K562 (cell line): ENCODE results near the gene GON7. TPM values are rescaled to one million over a fixed set of nuclear protein-coding genes. Genes with fewer than 3 reads are reported as not detected.

ENCODE experiments used
- ATAC-seq: fragments of 200-7000 bp; cut with Tn5 transposase; 3 replicates; pipeline ENCODE4 v1.9.1; 2020; ENCODE audit warnings: moderate library complexity
- BruUV-seq: library from RNA; stranded (reverse); fragments of 400-500 nt; replicated peaks from 2 replicates; lab custom pipeline; 2021; lab: Mats Ljungman, UMichigan
- CTCF ChIA-PET: fragments of 300-600 bp; formaldehyde crosslinking; extraction: SDS; loops from one replicate; lab custom pipeline; 2021; ENCODE audit warnings: low intra/inter-chr PET ratio; lab: Yijun Ruan, JAX
- POLR2A ChIA-PET: fragments of 300-600, 350-650 bp; sonication (Branson Sonifier 250); formaldehyde crosslinking; extraction: SDS; loops from one replicate; lab custom pipeline; 2021; ENCODE audit warnings: antibody characterized with exemption, inconsistent platforms; lab: Yijun Ruan, JAX
- DNase-seq, 4 experiments: peaks; one replicate each; pipeline versions ENCODE4 v3.0.0 to v3.0.0-alpha.2; 2011 to 2018; ENCODE audit warnings: low spot score in 3 of 4, mixed read lengths in 3 of 4; ENCODE audit errors: extremely low read depth in 1 of 4
- FAIRE-seq: peaks from 2 replicates; lab custom pipeline; 2011; peaks lifted over from hg19 to GRCh38; lab: Jason Lieb, UNC
- H2AFZ ChIP-seq: 2 replicates; pipeline ENCODE4 v1.6.0; 2011; ENCODE audit warnings: low read depth, low read length, control low read depth, inconsistent platforms
- H3K27ac ChIP-seq: fragments of 200-600 bp; 3 replicates; pipeline ENCODE4 v1.8.0; 2011; ENCODE audit warnings: low read depth, mild to moderate bottlenecking, control low read depth, inconsistent platforms, low read length, moderate library complexity, mixed read lengths; ENCODE audit errors: extremely low read depth
- H3K27me3 ChIP-seq, 2 experiments: fragments of 300-600 bp in 1 of 2; 2 replicates in 1 of 2; 3 replicates in 1 of 2; pipeline versions ENCODE4 v1.6.0 to v1.8.0; 2011; ENCODE audit warnings: inconsistent platforms in 2 of 2, low read length in 2 of 2, mild to moderate bottlenecking in 1 of 2, mixed read lengths in 1 of 2, moderate library complexity in 1 of 2; ENCODE audit not compliant: control insufficient read depth in 2 of 2, insufficient read depth in 2 of 2
- H3K36me3 ChIP-seq: fragments of 300-600 bp; 3 replicates; pipeline ENCODE4 v1.8.0; 2011; ENCODE audit warnings: mild to moderate bottlenecking, low read length, inconsistent platforms; ENCODE audit not compliant: control insufficient read depth, insufficient read depth
- H3K4me1 ChIP-seq, 2 experiments: fragments of 200-600 bp in 1 of 2; replicated peaks in 1 of 2; 2 replicates in 1 of 2; 3 replicates in 1 of 2; pipeline versions ENCODE4 v1.5.1 to v1.8.0; 2011; ENCODE audit warnings: inconsistent platforms in 2 of 2, low read length in 2 of 2, mild to moderate bottlenecking in 1 of 2, mixed read lengths in 1 of 2, moderate library complexity in 1 of 2; ENCODE audit not compliant: control insufficient read depth in 2 of 2, insufficient read depth in 2 of 2
- H3K4me2 ChIP-seq: 2 replicates; pipeline ENCODE4 v1.6.1; 2011; ENCODE audit warnings: low read length, control low read depth, inconsistent platforms, mixed read lengths; ENCODE audit not compliant: insufficient read depth
- H3K4me3 ChIP-seq: fragments of 200-600 bp; sonication (generic), shearing (Covaris generic); 2 replicates; pipeline ENCODE4 v1.5.1; 2016; ENCODE audit warnings: control low read depth, inconsistent platforms
- H3K79me2 ChIP-seq: fragments of 200-600 bp; 3 replicates; pipeline ENCODE4 v1.8.0; 2011; ENCODE audit warnings: low read length, inconsistent platforms; ENCODE audit not compliant: control insufficient read depth, insufficient read depth
- H3K9ac ChIP-seq, 2 experiments: 2 replicates each; pipeline versions ENCODE4 v1.6.0 to v1.6.1; 2011; ENCODE audit warnings: low read depth in 2 of 2, low read length in 2 of 2, control low read depth in 1 of 2, inconsistent platforms in 1 of 2, mild to moderate bottlenecking in 1 of 2, mixed read lengths in 1 of 2; ENCODE audit not compliant: insufficient read depth in 1 of 2
- H3K9me1 ChIP-seq: one replicate; pipeline ENCODE4 v1.6.0; 2011; ENCODE audit warnings: inconsistent platforms, mild to moderate bottlenecking, low read length, moderate library complexity; ENCODE audit not compliant: control insufficient read depth, insufficient read depth
- H3K9me3 ChIP-seq: replicated peaks from 2 replicates; pipeline ENCODE4 v1.5.1; 2011; ENCODE audit warnings: low read depth, low read length, inconsistent platforms; ENCODE audit not compliant: control insufficient read depth, insufficient read depth
- H4K20me1 ChIP-seq: replicated peaks from 2 replicates; pipeline ENCODE4 v1.6.1; 2011; ENCODE audit warnings: low read length, inconsistent platforms, mixed read lengths; ENCODE audit not compliant: control insufficient read depth, insufficient read depth
- CBFA2T3 ChIP-seq: fragments of 450-650 bp; IDR thresholded peaks from 2 replicates; pipeline ENCODE4 v1.6.1; 2017
- CHD2 ChIP-seq: IDR thresholded peaks from 2 replicates; pipeline ENCODE4 v1.6.1; 2011; ENCODE audit warnings: low read depth, low read length
- CTBP1 ChIP-seq: fragments of 450-650 bp; IDR thresholded peaks from 2 replicates; pipeline ENCODE4 v1.6.1; 2016; ENCODE audit warnings: borderline replicate concordance
- DPF2 ChIP-seq: fragments of 450-650 bp; IDR thresholded peaks from 2 replicates; pipeline ENCODE4 v1.6.1; 2016
- FOXK2 ChIP-seq, 2 experiments: fragments of 450-650 bp; IDR thresholded peaks in 1 of 2; conservative IDR thresholded peaks in 1 of 2; 2 replicates each; pipeline ENCODE4 v1.6.1; 2016; ENCODE audit warnings: low read depth in 2 of 2, mild to moderate bottlenecking in 1 of 2
- GTF2F1 ChIP-seq: IDR thresholded peaks from 2 replicates; pipeline ENCODE4 v1.6.1; 2011; ENCODE audit warnings: low read depth, low read length, improper control_type of control experiment
- L3MBTL2 ChIP-seq: fragments of 450-650 bp; IDR thresholded peaks from 2 replicates; pipeline ENCODE4 v1.6.1; 2016; ENCODE audit warnings: mild to moderate bottlenecking, moderate library complexity
- MAFF ChIP-seq: IDR thresholded peaks from 2 replicates; pipeline ENCODE4 v1.6.1; 2012; ENCODE audit warnings: low read length, improper control_type of control experiment
- MYC ChIP-seq, 2 experiments: fragments of 250-450 bp in 1 of 2; sonication (Bioruptor Pico) in 1 of 2; IDR thresholded peaks; 2 replicates each; pipeline versions ENCODE4 v1.5.1 to v1.6.1; 2012 to 2021; ENCODE audit warnings: low read depth in 2 of 2, borderline replicate concordance in 1 of 2, improper control_type of control experiment in 1 of 2, low read length in 1 of 2, mild to moderate bottlenecking in 1 of 2, moderate library complexity in 1 of 2
- SNIP1 ChIP-seq: fragments of 450-650 bp; IDR thresholded peaks from 2 replicates; pipeline ENCODE4 v1.7.1; 2017; ENCODE audit warnings: low read depth, mild to moderate bottlenecking
- SREBF2 ChIP-seq: sonication (generic); formaldehyde crosslinking; IDR thresholded peaks from 2 replicates; pipeline ENCODE4 v1.4.0; 2020; ENCODE audit warnings: mild to moderate bottlenecking, missing genetic modification reagents
- SRSF9 ChIP-seq: fragments of 200-400 bp; formaldehyde crosslinking; IDR thresholded peaks from 2 replicates; pipeline ENCODE4 v1.6.1; 2017; ENCODE audit warnings: low read depth, low read length, borderline replicate concordance
- TBP ChIP-seq: optimal IDR thresholded peaks from 2 replicates; pipeline ENCODE3; 2011; ENCODE audit warnings: low read depth, low read length, improper control_type of control experiment
- ZNF263 ChIP-seq: sonication (generic); formaldehyde crosslinking; IDR thresholded peaks from 2 replicates; pipeline ENCODE4 v1.8.0; 2022; ENCODE audit warnings: mild to moderate bottlenecking, missing genetic modification reagents, borderline replicate concordance
- ZSCAN32 ChIP-seq: fragments of 450-650 bp; formaldehyde crosslinking; IDR thresholded peaks from 2 replicates; pipeline ENCODE4 v1.4.0; 2020; ENCODE audit warnings: mild to moderate bottlenecking, moderate library complexity
- WGBS: fragments of 100-300 bp; shearing (Covaris generic); methylation state at CpG from one replicate; pipeline ENCODE4 v1.1.6; 2016; ENCODE audit warnings: low coverage, mixed read lengths; ENCODE audit not compliant: insufficient coverage; ENCODE audit errors: missing lambda C conversion rate; 5-methylcytosine and 5-hydroxymethylcytosine counted together
- in situ Hi-C: fragments of 300-500 bp; cut with MboI; formaldehyde crosslinking; loops from 4 replicates; pipeline ENCODE4 v1.15.0; 2018; ENCODE audit warnings: inconsistent platforms, mixed read lengths
- intact Hi-C: fragments of 100-400 bp; cut with micrococcal nuclease; formaldehyde crosslinking; loops from 2 replicates; pipeline ENCODE4 v1.14.2; 2022
- polyA plus RNA-seq, 8 experiments: library from polyadenylated mRNA; depleted of rRNA in 4 of 8; stranded (reverse) in 5 of 8; unstranded in 3 of 8; fragments of >200 nt; fragmentation: Nextera tagmentation in 2 of 8; fragmentation: Illumina TruSeq in 1 of 8; extraction: Ambion mirVana in 2 of 8; extraction: Trizol in 1 of 8; gene quantifications; 2 replicates each; pipeline versions ENCODE4 v1.2.1 to v1.2.3, GENCODE V29; 2011 to 2014; ENCODE audit warnings: inconsistent platforms in 1 of 8, missing spikeins in 1 of 8
- total RNA-seq, 7 experiments: library from RNA; depleted of rRNA in 6 of 7; stranded (reverse); fragments of >200 nt in 6 of 7; fragmentation: Illumina TruSeq in 2 of 7; extraction: Trizol in 2 of 7; gene quantifications; 2 replicates each; pipeline versions ENCODE4 v1.2.1 to v1.2.3, GENCODE V29; 2011 to 2021; ENCODE audit warnings: low replicate concordance in 1 of 7
- TF ChIP-seq, protein P1 (sequence below): sonication (generic); formaldehyde crosslinking; IDR thresholded peaks from 2 replicates; pipeline ENCODE4 v1.8.1; 2022; ENCODE audit warnings: missing genetic modification reagents
- TF ChIP-seq, protein P2 (sequence below): sonication (generic); formaldehyde crosslinking; IDR thresholded peaks from 2 replicates; pipeline ENCODE4 v1.8.0; 2022; ENCODE audit warnings: missing genetic modification reagents, mild to moderate bottlenecking, moderate library complexity, borderline replicate concordance
- TF ChIP-seq, protein P3 (sequence below): sonication (generic); formaldehyde crosslinking; IDR thresholded peaks from 2 replicates; pipeline ENCODE4 v1.5.0; 2020; ENCODE audit warnings: missing genetic modification reagents
- TF ChIP-seq, protein P4 (sequence below): fragments of 450-650 bp; IDR thresholded peaks from 2 replicates; pipeline ENCODE4 v1.6.1; 2016

Gene GON7
- total and polyA plus RNA-seq, 9 of the 15 experiments (the other 6 are each of a cell fraction or from before 2014, with no cell fraction given), result 13.7 to 34.0 (median 23.9) TPM

DNA sequence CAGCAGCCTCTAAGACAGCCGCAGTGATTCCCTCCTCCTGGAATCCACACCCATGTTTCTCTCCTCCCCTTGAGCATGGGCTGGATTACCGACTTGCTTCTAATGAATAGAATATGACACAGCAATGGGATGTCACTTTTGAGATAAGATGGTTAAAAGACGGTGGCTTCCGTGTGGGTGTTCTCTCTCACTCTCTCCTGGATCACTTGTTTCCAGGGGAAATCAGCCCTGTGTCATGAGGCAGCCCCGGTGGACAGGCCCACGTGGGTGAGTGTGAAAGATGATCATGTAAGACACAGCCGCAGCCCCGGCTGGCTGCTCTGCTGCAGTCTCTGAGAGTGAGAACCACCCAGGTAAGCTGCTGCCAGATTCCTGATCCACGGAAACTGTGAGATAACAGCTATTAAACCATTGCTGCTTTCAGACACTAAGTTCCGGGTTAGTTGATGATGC, 32.9 kb downstream of the GON7 start:
- peak overlapping the region; percentile 31; the same call in 1 of the 2 replicates for H3K4me2 ChIP-seq
- FAIRE-seq (peak; percentile 84), DNase-seq (peak; percentile 16 to 75 (median 34)), ATAC-seq (peak; percentile 89)
- peak overlapping the region; percentile 74 for H2AFZ ChIP-seq
- no peaks in the 10 kb centered on the region for H3K79me2 ChIP-seq
- no peak overlapping the region for H3K27ac ChIP-seq
- ChIA-PET POLR2A (no interaction called here), CTCF (no interaction called here)
- no peaks in the 10 kb centered on the region for H3K9me1 ChIP-seq
- H3K4me3 ChIP-seq, result no peak overlapping the region
- BruUV-seq, result no TSS peak
- intact Hi-C loops, result no loop called here
- no peaks in the 10 kb centered on the region for H3K27me3 ChIP-seq
- peaks cover 0 to 3% of the 10 kb centered on the region in 2 experiments; a peak in 3 of 5 replicates for H3K4me1 ChIP-seq
- no peaks in the 10 kb centered on the region for H4K20me1 ChIP-seq
- 0% methylated on average over 8 of the region's 10 CpGs for WGBS
- H3K9me3 ChIP-seq, result no peaks in the 10 kb centered on the region
- H3K9ac ChIP-seq, result no peak overlapping the region
- in situ Hi-C loops, result no loop called here
- H3K36me3 ChIP-seq, result no peaks in the 10 kb centered on the region
- TF ChIP-seq ZSCAN32 (CRISPR knock-in tag), result no peak
- no peak for TF ChIP-seq SRSF9
- TF ChIP-seq, protein P1, sequence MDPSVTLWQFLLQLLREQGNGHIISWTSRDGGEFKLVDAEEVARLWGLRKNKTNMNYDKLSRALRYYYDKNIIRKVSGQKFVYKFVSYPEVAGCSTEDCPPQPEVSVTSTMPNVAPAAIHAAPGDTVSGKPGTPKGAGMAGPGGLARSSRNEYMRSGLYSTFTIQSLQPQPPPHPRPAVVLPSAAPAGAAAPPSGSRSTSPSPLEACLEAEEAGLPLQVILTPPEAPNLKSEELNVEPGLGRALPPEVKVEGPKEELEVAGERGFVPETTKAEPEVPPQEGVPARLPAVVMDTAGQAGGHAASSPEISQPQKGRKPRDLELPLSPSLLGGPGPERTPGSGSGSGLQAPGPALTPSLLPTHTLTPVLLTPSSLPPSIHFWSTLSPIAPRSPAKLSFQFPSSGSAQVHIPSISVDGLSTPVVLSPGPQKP (CRISPR knock-in tag), result no peak
- TF ChIP-seq CTBP1, result peak; percentile 59; the same call in 1 of the 2 replicates
- peak; percentile 34; the same call in 1 of the 2 replicates for TF ChIP-seq L3MBTL2
- TF ChIP-seq TBP, result no peak
- no peak for TF ChIP-seq CHD2
- no peak for TF ChIP-seq MAFF
- TF ChIP-seq DPF2, result 0 out of 2 replicates have a peak, but pooled peaks have one; percentile 27
- TF ChIP-seq, protein P2, sequence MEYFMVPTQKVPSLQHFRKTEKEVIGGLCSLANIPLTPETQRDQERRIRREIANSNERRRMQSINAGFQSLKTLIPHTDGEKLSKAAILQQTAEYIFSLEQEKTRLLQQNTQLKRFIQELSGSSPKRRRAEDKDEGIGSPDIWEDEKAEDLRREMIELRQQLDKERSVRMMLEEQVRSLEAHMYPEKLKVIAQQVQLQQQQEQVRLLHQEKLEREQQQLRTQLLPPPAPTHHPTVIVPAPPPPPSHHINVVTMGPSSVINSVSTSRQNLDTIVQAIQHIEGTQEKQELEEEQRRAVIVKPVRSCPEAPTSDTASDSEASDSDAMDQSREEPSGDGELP (CRISPR knock-in tag), result 0 out of 2 replicates have a peak, but pooled peaks have one; percentile 23
- peak; percentile 23; the same call in 1 of the 2 replicates for TF ChIP-seq MYC (IDR thresholded peaks at IDR 0.05; ENCODE audit: low read depth, low read length)
- TF ChIP-seq MYC (CRISPR knock-in tag; IDR thresholded peaks at IDR 0.05; ENCODE audit: borderline replicate concordance, low read depth), result no peak
- TF ChIP-seq SNIP1, result no peak
- TF ChIP-seq, protein P3, sequence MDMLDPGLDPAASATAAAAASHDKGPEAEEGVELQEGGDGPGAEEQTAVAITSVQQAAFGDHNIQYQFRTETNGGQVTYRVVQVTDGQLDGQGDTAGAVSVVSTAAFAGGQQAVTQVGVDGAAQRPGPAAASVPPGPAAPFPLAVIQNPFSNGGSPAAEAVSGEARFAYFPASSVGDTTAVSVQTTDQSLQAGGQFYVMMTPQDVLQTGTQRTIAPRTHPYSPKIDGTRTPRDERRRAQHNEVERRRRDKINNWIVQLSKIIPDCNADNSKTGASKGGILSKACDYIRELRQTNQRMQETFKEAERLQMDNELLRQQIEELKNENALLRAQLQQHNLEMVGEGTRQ (CRISPR knock-in tag), result peak; percentile 54
- no peak for TF ChIP-seq ZNF263 (CRISPR knock-in tag)
- TF ChIP-seq SREBF2 (CRISPR knock-in tag), result no peak
- no peak for TF ChIP-seq GTF2F1
- TF ChIP-seq, protein P4, sequence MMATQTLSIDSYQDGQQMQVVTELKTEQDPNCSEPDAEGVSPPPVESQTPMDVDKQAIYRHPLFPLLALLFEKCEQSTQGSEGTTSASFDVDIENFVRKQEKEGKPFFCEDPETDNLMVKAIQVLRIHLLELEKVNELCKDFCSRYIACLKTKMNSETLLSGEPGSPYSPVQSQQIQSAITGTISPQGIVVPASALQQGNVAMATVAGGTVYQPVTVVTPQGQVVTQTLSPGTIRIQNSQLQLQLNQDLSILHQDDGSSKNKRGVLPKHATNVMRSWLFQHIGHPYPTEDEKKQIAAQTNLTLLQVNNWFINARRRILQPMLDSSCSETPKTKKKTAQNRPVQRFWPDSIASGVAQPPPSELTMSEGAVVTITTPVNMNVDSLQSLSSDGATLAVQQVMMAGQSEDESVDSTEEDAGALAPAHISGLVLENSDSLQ, result peak; percentile 63
- 0 out of 2 replicates have a peak, but pooled peaks have one; percentile 3 for TF ChIP-seq CBFA2T3
- peak; percentile 41 to 52; a peak in 2 of 4 replicates for TF ChIP-seq FOXK2 (conservative IDR thresholded peaks at IDR 0.05 in 1 of 2, IDR thresholded peaks at IDR 0.05 in 1 of 2; ENCODE audit: low read depth in 2 of 2)
